ENCODE results near the gene CRNN.

CRNN gene

DNA sequence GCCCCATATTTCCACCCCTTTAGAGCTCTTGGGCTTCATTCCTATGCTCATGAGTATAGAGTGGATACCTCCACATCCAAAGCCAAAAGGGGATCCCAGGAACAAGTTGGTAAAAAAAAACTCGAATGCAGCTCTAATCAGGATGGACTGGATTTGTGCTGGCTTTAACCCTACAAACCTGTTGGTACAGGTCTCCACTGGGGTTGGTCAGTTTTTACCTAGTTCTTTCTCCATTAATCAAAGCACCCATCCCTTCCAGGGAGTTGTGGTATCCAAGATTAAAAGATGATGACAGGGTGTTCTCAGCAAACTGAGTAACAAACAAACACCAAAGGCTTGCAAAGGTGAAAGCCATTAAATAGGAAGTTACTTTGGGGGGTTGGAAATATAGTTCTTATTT is 5.9 kb upstream of the CRNN start:
- no peak for DNase-seq (ENCODE audit: low read depth)

GRCh38 chr1:152415454-152416227 is 1.6 kb upstream of the CRNN start:
- no peak for DNase-seq (ENCODE audit: low read depth)

GRCh38 chr1:152412756-152413155 is 1.3 kb downstream of the CRNN start:
- DNase-seq (ENCODE audit: low read depth): no peak

DNA sequence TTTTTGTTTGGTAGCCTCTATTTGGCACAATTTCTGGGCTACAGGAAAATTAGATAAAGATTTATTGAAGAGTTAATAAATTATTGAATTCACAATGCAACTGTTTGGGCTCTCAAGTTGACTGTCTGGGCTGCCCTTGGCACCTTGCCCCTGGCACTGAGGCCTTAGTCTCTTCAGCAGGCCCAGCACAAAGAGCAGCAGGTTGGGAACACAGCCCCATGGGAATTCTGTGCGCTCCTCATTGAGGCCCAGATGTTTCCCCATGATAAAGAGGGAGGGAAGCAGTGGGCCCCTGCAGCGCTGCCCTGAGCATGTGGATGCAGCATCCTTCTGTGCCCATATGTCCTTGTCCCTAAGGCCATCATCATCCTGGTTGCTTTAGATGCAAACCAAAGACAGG is 2.9 kb downstream of the CRNN start:
- no peak for DNase-seq (ENCODE audit: low read depth)

DNA sequence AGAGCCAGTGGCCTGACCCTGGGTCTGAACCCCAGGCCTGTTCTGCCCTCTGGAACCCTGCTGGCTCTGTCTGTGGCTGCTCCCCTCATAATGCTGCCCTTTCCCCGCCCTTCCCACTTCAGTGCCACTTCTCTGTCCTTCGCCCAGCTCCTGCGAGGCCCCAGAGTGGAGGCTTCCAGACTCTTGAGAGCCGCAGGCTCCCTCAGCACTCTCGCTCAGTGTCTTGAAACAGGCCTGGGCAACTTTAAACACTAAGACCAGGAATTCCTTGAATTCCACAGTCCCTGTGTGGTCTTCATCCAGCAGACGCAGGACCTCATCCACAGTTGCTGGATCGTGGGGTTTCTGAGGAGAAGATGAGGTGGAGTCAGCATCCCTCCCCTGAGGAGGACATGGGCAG is 3.5 kb downstream of the CRNN start:
- no peak for DNase-seq (ENCODE audit: low read depth)

- no peak for DNase-seq (ENCODE audit: low read depth)
Observed at GRCh38 chr1:152410028-152410427, 4.0 kb downstream of the CRNN start.

DNA sequence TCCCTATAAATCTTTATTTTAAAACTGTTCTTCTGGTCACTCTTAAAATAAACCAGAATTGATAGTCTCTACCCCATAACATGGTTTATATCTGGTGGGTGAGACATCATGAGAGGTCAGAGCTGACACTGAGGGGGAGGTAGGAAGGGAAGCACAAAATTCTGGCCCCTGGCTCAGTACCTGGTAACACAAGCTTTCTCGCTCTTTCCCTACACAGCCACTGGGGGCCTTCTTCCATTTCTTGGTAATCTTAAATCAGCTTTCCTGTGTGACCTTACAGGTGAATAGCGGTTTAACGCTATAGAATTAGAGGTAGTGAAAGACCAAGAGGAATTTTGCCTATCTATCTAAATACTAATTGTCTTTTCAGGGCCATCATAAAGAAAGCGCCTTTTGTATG is 5.4 kb downstream of the CRNN start:
- no peak for DNase-seq (ENCODE audit: low read depth)

- no peak for DNase-seq (ENCODE audit: low read depth)
Observed at GRCh38 chr1:152398812-152399698, 15.0 kb downstream of the CRNN start.

DNA sequence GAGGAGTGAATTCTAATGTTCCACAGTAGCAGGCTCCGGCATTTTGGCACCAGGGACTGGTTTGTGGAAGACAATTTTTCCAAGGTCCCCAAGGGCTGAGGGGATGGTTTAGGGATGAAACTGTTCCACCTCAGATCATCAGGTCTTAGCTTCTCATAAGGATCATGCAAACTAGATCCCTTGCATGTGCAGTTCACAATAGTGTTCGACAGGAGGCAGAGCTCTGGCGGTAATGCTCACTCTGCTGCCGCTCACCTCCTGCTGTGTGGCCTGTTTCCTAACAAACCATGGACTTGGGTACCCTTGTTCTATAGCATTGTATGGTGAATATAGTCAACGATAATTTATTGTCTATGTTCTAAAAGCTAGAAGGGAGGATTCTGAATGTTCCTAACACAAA is 16.6 kb downstream of the CRNN start:
- no peak for DNase-seq (ENCODE audit: low read depth)

DNA sequence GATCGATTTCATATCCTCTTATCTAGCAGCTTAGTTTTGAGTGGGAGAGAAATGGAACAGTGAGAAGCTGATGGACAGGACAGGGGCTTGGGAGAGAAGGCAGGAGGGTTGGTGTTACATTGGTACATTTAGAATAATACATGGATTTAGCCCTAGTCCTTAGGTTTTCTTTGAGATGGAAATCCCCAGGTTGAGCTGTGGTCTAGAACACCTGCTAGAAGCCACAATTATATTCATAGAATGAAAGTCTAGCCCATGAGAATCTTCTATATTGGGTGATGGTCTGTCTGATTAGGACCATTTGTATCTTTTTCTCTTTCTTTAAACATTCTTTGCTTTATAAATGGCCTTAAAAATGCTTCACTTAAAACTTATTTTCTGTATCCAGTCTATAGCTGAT is 19.9 kb downstream of the CRNN start:
- no peak for DNase-seq (ENCODE audit: low read depth)

DNA sequence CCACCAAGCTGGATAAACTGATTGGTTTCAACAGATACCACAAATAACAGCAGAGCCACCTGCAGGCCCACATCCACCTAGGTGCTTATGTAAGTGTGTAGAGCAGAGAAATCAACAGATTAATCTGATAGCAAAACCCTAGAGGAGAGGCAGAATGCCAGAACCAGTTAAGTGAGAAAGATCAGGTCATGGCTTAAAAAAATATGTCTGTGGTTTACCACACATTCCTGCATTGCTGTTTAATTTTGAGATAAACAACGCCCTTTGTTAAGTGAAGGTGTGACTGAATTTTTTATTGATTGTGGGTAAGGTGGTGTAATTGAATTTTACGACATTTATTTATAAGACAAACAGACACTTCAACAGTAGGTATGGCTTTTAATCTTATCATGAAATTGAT is 21.2 kb downstream of the CRNN start:
- DNase-seq (ENCODE audit: low read depth): no peak

DNA sequence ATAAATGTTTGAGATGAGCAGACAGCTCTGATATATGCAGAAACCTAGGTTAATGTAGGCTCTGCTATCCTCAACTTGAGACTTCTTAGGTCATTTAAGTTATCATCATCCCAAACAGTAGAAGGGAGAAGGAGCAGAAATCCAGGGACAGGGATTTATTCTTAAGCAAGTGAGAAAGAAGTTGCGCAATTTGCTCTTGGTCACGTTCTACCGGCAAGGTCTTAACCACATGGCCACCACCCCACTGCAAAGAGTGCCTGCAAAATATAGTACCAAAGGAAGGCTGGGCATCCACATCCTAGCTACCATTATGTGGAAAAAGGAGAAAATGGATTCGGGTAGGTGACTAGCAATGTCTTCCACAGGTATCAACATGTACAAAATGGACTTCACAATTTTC is 25.2 kb downstream of the CRNN start:
- DNase-seq (ENCODE audit: low read depth): no peak

- no peak for DNase-seq (ENCODE audit: low read depth)
Observed at GRCh38 chr1:152386940-152387339, 27.1 kb downstream of the CRNN start.

GRCh38 chr1:152380932-152381331 is 33.1 kb downstream of the CRNN start:
- no peak for DNase-seq (ENCODE audit: low read depth)

DNA sequence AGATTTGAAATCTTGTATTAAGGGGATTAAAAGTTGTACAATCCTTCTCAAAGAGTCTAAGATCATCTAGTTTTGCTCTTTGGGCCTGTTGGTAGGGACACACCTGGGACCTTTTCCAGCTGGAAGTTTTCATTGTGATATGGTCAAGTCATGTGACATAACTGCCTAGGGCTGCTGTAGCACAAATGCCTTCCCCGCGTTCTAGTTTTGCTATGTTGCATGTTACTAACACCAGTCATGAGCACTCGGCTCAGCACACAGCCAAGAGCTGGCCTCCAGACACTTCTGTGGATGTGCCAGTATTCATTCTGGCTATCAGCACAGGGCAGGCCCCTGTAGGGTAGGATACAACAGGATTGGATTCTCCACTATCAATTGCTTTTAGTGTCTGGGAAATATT is 39.6 kb downstream of the CRNN start:
- DNase-seq (ENCODE audit: low read depth): no peak

DNA sequence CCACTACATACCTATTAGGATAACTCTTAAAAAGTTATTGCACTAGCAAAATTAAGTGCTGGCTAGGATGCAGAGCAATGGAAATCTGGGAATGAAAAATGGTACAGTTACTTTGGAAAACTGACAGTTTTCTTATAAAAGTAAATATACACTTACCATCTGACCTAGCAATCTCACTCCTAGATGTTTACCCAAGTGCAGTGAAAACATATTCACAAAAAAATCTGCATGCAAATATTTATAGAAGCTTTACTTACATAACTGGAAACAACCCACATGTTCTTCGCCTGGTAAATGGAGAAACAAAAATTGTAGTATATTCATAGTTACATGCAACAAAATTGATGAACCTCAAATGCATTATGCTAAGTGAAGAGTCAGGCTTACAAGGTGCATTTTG is 41.4 kb downstream of the CRNN start:
- DNase-seq (ENCODE audit: low read depth): no peak

DNA sequence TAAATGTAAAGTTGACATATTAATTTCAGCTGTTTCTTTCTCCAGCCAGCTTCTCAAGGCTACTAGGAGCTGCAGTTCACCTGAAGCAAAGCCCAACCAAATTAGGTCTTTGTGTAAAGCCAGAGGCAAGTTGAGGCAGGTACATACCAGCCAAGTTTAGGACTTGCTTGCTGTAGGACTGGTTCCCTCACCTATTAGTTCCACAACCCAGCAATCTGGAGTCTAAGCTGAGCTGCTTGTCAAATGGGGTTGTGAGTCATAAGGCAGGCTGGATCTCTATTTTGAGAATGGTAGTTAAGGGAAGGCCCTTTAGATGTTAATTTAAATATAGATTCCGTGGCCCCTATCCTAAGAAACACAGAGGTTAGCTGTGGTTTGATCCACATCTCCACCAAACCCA is 46.6 kb downstream of the CRNN start:
- no peak for DNase-seq (ENCODE audit: low read depth)

DNA sequence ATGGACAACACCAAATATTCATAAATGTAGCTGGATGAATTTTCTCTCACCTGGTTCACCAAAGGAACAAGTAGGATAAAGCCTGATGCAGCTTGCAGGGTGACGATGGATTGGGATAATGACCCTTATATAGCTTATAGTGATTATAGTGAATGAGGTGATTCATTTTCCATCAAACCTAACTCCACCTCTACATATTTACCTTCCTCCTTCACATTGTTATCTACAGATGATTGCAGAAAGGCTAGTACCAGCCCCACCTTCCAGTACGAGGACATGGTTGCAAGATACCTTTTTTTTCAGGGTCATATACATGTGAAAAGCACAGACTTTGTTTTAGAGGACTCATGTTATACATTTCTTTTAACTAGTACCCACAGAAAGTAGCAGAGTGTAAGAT is 54.2 kb downstream of the CRNN start, which contains the start of gene FLG2:
FLG2 (minus strand) TSS at position 101 of the 400 bp plus-strand sequence. CDS start 1,122 bp downstream, outside the sequence.
- no peak for DNase-seq (ENCODE audit: low read depth)

All from stromal cell of bone marrow (primary cell).